Measurements from ENCODE around the gene IL1RAPL1.
"Not testable (repeated sequence)": the region's sequence is repeated elsewhere in the genome, so short reads cannot be mapped to it uniquely, and the experiment has no call there.

Gene IL1RAPL1

DNA sequence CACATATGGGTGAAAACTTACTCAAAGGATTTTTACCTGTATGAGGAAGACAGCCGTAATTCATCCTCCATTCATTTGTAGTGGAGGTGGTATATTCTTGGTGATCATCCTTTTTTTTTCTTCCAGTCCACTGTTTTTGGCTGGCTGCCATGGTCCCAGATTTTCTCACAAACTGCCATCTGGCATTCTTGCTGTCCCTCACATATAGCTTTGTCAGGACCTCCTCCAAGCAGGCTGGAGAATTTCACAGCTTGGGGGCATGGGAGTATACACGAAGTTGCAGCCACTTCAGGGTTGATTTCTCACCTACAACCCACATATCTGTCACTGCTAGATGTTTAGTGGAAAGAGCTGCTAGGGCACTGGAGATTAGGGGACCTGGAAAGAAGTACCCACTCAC, 401.0 kb downstream of the IL1RAPL1 start:
- DNase-seq: no peak

DNA sequence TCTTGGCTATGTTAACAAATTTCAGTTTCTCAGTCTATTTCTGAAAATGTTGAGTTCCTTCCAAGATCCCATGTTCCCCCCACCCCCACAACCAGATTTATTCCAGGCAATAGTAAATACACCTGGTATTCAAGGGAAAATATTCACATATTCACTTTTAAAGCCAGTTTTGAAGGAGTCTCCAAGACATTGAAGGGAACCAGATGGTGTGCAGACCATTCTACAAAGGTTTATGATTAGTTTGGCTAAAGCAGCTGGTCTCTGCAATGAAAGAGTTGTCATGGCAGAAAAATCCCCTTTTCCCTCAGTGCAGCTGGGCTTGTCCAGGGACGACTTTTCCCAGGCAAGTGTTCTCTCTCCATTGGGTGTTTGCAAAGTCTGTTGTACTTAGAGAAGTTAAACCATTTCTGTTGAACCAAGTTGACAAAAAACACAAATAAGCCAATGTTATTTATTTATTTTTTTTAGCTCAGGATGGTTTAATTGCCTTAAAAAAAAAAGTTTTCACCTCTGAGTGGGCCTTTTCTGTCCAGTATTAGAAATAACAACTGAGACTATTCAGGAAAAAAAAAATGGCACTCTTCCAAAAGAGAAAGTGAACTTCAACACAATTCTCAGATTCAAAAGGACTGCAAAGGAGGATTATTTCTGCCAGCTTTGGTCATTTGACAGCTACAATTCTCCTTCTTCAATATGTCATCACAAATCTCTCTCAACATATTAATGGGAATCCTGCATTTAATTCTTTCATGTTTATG, 410.6 kb downstream of the IL1RAPL1 start:
- no peak for DNase-seq

DNA sequence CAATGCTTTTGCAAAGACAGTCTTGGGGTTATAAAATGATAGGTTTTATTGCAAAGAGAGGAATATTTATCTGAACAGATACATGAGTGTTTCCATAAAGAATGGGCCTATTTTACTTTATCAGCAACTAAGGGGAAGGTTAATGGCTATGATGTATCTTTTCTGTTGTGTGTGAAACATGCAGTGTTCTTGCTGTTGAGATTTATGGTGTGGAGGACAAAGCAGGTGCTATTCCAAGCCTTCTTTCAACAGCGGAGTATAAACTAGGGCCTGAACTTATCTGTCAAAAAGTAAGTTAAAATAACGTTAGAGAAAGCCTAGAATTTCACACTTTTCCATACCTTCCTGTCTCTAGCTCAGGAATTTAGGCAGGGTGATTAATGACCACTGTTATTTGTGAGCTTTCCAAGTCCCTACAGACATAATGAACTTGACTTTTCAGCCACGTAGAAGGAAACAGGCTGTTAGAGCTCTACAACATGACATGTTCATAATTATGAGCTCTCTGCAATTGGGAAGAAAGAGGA, 411.4 kb downstream of the IL1RAPL1 start:
- DNase-seq: no peak

DNA sequence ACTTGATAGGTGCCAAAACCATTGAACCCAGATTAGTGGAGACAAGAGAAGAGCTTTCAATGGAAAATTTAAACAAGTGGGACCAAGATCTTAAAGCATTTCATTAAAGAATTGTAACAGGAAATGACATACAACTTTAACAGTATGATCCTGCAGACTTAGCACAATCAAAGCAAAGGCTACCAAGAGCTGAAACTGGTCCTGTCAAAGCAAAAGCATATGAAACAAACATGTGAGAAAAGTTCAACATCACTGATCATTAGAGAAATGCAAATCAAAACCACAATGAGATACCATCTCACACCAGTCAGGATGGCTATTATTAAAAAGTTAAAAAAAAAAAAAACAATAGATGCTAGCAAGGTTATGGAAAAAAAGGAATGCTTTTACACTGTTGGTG, 425.6 kb downstream of the IL1RAPL1 start:
- no peak for DNase-seq

DNA sequence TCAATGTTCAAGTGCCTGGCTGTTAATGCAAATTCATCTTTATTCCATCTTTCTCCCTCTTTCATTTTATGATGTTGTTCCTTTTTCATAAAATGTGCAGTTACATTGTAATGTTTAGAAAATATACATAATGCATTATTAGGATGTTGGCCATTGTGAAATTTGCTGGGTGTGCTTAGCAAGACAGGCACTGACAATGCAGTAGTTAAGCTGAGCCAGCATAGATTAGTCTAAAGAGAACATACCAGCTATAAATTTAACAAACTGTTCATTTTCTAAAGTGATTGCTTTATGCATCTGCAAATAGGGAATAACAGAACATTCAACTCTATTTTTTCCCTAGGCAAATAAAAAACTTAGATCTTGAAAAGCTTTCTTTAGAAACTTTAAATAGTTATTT, 436.0 kb downstream of the IL1RAPL1 start:
- DNase-seq: no peak

DNA sequence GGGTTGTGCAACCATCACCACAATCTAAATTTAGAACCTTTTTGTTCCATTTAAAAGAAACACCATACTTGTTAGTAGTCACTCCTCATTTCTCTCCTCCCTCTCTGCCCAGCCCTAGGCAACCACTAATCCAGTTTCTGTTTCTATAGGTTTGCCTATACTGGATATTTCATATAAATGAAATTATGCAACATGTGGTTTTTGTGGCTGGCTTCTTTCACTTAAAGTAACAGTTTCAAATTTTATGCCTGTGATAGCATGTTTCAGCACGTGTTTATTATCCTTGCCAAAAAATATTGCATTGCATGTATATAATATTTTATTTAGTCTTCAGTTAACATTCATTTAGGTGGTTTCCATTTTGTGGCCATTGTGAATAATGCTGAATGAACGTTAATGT, 437.6 kb downstream of the IL1RAPL1 start:
- no peak for DNase-seq

DNA sequence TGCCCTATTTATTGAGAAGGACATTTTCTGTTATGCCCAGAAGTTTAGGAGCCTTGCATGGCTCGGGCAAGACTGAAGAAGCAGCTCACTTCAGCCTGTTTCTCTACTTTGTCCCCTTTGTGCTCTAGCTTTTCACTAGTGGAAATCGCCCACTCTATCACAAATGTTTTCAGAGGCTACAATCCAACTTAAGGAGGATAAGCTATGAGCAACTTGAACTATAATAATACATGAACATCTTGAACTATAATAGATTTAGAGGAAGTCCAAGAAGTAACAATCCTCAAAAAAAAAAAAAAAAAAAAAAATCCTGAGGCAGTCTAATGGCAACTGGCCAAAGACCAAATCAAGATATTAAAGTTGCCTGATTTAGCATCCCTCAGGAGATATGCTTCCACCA, 452.3 kb downstream of the IL1RAPL1 start:
- no peak for DNase-seq

DNA sequence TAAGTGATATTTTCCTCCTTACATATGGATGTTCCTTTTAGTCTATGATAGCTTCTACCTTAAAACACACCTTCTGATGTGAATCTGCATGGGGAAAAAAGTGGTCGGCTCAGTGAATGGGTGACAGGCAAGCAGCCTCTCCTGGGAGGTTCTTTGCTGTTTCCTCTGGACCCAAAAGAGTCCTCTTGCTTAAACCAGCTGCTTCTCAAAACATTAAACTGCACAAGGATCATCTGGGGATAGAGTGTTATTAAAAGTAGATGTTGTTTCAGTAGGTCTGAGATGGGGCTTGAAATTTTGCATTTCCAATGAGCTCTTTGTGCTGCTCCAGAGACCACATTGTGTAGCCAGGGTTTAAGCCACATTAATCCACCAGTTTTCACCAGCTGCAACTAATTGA, 452.9 kb downstream of the IL1RAPL1 start:
- no peak for DNase-seq

DNA sequence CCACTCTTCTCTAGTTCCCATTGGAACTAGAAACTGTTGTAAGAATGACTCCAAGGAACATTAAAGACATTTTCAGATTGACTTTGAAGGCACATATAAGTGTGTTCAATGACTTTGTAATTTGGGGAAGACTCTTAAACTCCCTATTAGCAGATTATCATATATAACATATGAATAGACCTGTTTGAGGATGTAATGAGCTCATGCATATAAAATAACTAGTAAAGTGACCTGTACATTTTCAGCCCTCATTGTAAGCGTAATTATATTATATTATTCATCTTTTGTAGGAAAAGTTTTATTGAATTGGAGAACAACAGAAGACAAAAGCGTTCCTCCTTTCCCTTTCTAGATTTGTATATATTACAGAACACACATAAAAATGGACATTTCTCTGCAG, 455.1 kb downstream of the IL1RAPL1 start:
- no peak for DNase-seq

DNA sequence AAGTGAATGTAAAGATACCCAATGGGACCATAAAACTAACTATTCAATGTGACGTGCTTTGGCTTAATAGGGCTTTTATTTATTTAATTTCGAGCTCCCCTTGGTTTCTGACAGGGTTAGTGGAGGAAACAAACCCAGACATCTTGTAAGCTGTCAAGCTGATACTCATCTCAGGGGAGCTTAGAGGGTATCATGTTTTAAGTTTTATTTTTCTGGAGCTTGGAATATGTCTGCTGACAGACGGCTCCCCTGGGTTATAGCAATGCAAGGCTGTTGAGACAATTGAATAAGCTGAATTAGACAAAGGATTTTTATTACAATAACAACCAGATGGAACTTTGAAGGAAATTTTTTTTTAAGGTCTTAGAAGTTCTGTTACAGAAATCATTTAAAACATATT, 456.5 kb downstream of the IL1RAPL1 start:
- DNase-seq: no peak

DNA sequence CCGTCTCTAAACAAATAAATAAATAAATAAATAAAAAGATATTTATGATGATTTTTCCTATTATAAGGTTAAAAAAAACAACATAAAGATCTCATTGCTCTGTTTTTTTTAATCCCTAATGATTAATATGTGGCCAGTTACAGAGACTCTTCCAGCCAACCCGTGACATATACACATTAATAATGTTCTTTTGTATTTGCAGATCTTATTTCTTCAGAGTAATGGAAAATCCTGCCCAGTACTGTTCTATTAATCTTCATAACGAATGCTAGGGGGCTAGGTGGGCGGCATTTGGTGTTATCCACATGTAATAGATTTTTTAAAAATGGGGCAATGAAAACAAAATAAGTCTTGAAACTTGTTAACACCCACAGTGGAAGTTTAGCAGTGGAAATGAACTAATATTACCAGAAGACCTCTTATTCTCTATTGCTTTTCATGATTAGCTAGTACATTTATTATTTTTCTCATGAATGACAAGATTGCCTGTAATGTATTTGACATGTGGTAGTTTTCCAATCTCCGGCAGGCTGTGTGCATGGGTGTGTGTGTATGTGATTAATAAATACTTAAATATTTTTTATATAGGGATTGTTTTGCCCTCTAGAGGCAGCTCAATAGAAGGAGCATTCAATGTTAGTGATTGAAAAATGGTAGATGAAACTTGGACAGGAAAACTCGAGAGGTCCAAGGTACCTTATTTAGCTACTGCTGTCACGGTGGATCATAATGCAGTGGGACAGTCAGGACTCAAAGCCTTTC, 457.4 kb downstream of the IL1RAPL1 start:
- DNase-seq: no peak

DNA sequence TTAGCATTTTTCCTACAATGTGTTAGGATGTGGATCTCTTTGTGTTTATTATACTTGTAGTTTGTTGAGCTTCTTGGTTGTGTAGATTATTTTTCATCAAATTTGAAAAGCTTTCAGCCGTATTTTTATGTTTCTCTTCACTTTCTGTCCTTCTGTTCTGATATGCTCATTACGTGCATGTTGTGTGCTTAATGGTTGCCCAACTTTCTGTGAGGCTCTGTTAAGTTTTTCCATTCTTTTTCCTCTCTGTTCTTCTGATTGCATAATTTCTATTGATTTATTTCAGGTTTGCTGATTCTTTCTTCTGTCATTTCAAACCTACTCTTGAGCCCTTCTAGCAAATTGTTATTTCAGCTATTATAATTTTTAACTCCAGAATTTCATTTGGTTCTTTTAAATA, 478.2 kb downstream of the IL1RAPL1 start:
- DNase-seq: no peak

DNA sequence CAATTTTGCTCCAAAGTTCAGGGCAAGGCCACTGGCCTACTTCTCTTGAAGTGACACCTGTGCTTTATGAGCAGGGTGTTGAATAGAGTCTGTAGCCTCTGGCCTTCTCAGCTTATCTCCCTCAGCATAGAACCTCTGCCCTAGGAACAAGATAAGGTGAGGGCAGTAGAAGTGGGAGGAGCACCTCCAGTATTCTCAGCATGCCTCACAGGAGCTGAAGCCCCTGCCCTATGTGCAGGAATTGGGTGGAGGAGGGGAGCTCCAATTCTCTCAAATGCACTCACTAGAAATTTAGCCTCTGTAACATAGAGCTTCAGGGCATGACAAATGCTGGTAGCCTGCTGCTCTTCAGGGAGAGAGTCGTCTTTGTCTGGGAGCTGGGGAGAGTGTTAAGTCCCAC, 479.3 kb downstream of the IL1RAPL1 start:
- DNase-seq: no peak

DNA sequence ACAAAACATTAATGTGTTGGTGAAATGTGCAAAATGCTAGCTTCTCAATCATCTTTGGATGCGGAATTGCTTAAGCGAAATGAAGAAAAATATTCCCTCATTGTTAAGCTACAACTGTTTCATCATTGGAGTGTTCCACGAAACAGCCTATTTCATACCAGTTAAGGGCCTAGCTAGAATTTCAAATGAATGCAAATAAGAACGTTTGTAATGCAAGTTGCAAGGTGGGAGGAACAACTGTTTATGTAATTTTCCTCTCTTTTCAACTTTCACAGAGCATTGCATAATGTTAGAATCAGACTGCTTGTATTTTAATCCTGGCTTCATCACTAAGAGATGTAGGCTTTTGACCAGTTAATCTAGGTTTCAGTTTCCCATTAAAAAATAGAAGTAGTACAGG, 480.1 kb downstream of the IL1RAPL1 start:
- DNase-seq: no peak

DNA sequence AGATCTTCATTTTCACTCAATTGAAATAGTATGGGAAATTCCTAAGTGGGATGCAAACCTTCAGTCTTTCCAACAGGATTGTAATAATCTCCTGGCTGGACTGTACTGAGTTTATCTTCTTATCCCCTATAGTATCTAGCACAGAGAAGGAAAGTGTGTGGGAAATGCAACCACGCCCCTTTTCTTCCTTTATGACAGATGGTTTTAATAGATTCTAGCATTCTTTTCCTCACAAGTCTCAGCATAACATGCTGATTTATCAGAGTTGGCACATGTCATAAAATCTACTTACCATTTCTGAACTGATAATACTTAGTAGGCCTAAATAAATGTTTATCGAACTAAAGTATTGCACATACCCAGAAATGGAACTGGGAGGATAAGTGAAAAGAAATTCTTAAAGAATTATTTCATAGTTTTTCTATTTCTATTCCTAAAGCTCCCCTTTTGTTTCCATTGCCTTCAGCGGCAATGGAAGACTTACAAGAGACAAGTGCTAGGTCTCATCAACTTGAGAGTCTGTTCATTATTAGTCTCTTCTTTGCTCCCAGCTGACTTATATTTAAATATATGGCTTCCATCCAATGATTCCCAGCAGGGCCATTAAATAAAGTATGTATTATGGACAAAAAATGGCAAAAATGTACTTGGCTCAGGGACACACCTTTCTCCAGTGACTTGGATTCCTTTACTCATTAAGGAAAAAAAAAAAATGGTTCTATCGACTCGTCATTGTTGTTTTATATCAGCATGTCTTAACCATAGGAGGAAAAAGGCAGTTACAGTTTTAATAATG, 484.5 kb downstream of the IL1RAPL1 start:
- DNase-seq: no peak

DNA sequence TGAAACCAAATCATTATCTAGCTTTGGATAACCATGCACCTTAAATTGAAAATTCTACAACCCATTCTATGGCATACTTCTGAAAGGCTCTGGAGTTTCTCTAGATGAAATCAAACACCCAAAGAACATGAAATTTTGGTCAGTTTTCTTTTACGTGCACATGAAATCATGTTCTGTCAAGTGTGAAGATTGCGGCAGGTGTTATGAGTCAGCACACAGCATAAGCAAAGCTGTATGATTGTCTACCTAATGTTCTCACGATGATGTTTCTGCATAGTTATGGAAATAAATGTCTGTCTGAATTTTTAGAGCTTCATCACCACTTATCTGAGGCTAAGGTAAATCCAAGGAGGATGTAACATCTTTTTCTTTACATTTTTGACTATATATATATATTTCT, 495.3 kb downstream of the IL1RAPL1 start:
- DNase-seq: no peak

DNA sequence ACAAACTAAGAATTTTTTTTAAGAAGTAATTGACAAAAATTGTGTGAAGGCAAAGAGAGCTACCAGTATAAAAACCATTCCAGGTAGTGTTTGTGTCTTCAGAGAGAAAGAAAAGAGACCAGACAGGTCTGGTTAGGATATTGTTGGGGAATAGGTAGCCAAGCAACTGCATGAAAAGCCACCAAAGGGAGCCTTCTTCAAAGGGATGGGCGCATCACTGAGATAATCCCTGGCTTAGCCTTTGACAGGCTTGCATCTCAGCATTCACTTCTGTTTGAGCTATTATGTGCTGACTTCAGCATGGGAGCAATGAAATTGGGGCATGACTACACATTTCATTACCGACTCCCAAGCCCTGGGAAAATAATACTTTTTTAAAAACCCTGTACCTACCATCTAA, 496.6 kb downstream of the IL1RAPL1 start:
- DNase-seq: no peak

DNA sequence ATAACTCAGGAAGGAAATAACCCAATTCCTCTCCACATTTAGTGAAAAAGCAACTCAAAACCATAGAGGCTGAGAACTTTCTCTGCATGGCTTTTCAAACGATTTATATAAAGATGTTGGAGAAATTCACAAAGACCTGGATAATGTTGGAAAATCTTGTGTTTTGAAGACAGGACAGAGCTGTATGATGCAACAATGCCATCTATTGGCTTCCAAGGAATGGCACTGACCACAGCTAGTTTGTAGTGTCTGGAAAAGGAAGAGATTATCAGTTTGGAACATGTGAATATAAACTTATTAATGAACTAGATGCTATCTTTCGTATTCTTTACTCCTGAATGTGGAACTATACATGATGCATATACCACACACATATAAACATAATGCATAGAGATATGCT, 503.6 kb downstream of the IL1RAPL1 start:
- peak; percentile 53 for DNase-seq

DNA sequence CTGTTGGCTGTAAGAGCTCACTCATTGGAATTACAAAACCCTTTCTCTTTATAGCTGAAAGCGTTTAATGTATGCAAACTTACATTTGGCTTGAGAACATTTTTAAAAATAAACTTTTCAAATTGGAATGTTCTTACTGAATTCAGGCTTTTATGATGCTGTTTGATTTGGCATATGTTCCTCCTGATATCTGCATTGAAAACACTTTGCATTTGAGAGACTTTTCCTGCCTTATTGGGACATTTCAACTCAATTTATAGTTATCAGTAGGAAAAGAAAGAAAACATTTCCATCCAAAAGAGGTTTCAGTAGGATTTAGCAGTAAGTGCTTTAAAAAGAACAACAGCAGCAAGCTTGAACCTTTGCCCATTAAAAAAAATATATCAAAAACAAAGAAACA, 520.0 kb downstream of the IL1RAPL1 start:
- no peak for DNase-seq

DNA sequence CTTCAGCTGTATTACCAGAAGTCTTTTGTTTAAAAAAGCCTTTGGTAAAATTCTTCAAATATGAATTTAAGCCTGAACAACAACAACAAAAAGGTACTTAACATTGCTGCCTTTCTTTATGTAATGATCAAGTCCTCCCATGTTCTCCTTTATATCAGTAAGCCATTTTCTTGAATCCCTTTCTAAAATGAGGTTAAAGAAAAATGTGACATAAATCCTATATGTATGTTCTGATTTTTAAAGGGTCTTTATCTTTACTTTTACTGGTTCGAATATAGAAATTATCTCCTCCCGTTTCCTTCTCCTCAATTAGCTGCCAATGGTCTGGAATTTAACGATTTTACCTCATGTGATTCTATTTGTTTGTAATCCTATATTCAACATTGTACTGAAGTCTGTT, 522.8 kb downstream of the IL1RAPL1 start:
- DNase-seq: no peak

DNA sequence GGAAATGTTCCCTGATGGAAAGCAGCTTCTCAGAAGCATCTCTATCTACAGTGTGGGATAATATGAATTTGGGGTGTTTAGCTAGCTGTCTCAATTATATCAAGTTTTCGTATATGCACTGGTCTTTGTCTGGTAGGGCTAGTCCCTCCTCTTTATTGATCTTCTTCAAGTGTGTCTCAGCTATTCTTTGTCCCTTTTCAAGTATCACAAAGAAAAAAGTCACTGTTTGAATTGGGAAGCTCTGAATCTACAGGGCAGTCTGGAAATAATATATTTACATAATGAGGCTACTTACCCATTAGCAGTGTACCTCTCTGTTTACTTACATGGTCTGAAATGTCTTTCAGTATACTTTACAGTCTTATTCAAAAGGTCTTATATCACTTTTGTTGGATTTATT, 526.0 kb downstream of the IL1RAPL1 start:
- DNase-seq: no peak

DNA sequence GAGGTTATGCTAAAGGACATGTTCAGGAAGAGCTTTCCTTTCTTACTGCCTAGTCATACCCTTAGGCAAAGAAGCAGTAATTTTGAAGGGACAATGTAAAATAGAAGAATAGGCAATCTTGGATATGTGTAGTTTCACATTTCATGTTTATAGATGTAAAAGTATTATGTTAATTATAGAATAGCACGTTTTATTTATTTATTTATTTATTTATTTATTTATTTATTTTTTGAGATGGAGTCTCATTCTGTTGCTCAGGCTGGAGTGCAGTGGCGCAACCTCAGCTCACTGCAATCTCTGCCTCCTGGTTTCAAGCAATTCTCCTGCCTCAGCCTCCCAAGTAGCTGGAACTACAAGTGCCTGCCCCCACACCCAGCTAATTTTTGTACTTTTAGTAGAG, 535.6 kb downstream of the IL1RAPL1 start:
- DNase-seq: not testable (repeated sequence)

DNA sequence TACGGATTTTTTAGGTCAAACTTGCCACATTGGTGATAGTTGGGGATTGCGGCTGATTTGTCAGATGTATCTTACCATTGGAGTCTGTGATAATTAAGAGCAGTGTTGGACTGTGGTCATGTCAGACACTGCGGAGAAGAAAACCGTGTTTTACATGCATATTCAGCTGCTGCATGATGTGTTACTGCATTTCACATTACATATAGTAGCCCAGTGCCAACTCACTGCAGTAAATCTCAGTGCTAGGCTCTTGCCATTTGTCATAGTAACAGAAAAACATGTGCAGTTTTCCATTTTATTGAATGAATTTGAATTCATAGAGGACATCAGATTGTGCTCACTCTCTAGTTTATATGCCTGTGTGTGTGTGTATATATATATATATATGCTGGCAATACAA, 543.7 kb downstream of the IL1RAPL1 start:
- DNase-seq: no peak

DNA sequence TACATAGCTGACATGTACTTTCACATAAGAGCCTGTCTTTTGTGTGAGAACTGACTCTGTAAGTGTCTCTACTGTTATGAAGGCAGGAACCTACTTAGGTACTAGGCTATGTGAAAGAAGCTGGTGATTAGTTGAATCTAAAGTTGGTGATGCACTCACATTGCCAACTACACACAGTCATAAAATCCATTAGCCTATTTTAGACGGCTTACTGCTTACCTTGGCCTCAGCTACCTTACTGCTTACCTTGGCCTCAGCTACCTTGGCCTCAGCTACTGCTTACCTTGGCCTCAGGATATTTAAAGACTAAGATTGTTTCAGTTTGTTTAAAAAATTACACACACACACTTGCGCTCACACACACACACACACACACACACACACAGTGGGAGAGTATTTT, 549.7 kb downstream of the IL1RAPL1 start:
- DNase-seq: no peak
